HK-2 (cell line): ENCODE results near the gene DNAJB6.
"Not testable (repeated sequence)": the region's sequence is repeated elsewhere in the genome, so short reads cannot be mapped to it uniquely, and the experiment has no call there.

ENCODE experiments used
- DNase-seq: peaks from one replicate; pipeline ENCODE4 v3.0.0-alpha.2; 2018; ENCODE audit not compliant: unreplicated experiment

Gene DNAJB6

GRCh38 chr7:157323401-157323800 lies 13.4 kb upstream of the DNAJB6 start:
- DNase-seq, result no peak

- no peak for DNase-seq
Measured at GRCh38 chr7:157329447-157329846, 7.4 kb upstream of the DNAJB6 start.

GRCh38 chr7:157330567-157330966 lies 6.2 kb upstream of the DNAJB6 start:
- DNase-seq, result not testable (repeated sequence)

- DNase-seq, result not testable (repeated sequence)
Measured at GRCh38 chr7:157331049-157331448, 5.8 kb upstream of the DNAJB6 start.

- no peak for DNase-seq
Measured at GRCh38 chr7:157335236-157335635, 1.6 kb upstream of the DNAJB6 start.

- no peak for DNase-seq
Measured at GRCh38 chr7:157335991-157336382, 817 bp upstream of the DNAJB6 start.

GRCh38 chr7:157337316-157338149 lies 729 bp downstream of the DNAJB6 start:
- DNase-seq, result peak; percentile 49

- DNase-seq, result peak; percentile 57
Measured at GRCh38 chr7:157339777-157340677, 3.2 kb downstream of the DNAJB6 start.

- peak; percentile 57 for DNase-seq
Measured at GRCh38 chr7:157347217-157347904, 10.6 kb downstream of the DNAJB6 start.

GRCh38 chr7:157348548-157348947 lies 11.7 kb downstream of the DNAJB6 start:
- DNase-seq, result no peak

GRCh38 chr7:157352516-157352915 lies 15.7 kb downstream of the DNAJB6 start:
- DNase-seq, result no peak

GRCh38 chr7:157355784-157356511 lies 19.1 kb downstream of the DNAJB6 start:
- DNase-seq, result no peak

GRCh38 chr7:157357129-157358040 lies 20.6 kb downstream of the DNAJB6 start:
- no peak for DNase-seq

GRCh38 chr7:157358041-157358752 lies 21.4 kb downstream of the DNAJB6 start:
- no peak for DNase-seq

GRCh38 chr7:157358753-157359096 lies 21.9 kb downstream of the DNAJB6 start:
- DNase-seq, result no peak

GRCh38 chr7:157359581-157359980 lies 22.8 kb downstream of the DNAJB6 start:
- DNase-seq, result no peak

GRCh38 chr7:157360483-157361025 lies 23.8 kb downstream of the DNAJB6 start:
- no peak for DNase-seq

GRCh38 chr7:157361537-157361936 lies 24.7 kb downstream of the DNAJB6 start:
- DNase-seq, result no peak

- DNase-seq, result no peak
Measured at GRCh38 chr7:157362729-157363128, 25.9 kb downstream of the DNAJB6 start.

GRCh38 chr7:157366722-157367121 lies 29.9 kb downstream of the DNAJB6 start:
- DNase-seq, result no peak
